Left cardiac atrium (tissue), 4 donors: ENCODE results near the gene PSMD5. TPM values are rescaled to one million over a fixed set of nuclear protein-coding genes. Genes with fewer than 3 reads are reported as not detected.

ENCODE experiments used
- ATAC-seq, 2 donors: fragments of 200-7000 bp; cut with Tn5 transposase; one replicate each; pipeline ENCODE4 v1.9.1; 2020; ENCODE audit warnings: mild to moderate bottlenecking in 2 of 2, moderate library complexity in 2 of 2
- DNase-seq: peaks from one replicate; pipeline ENCODE4 v3.0.0-alpha.2; 2020
- intact Hi-C, 2 donors: fragments of 100-400 bp; cut with DNase I; formaldehyde crosslinking; loops; one replicate each; pipeline versions ENCODE4 v1.14.1 to v1.15.1; 2022 to 2023
- total RNA-seq, 2 donors: library from RNA; stranded (reverse); fragmentation: NEBNext Ultra II Directional; extraction: Animal tissue kit (Norgen Biotek cat#: 25700); gene quantifications; one replicate each; pipeline ENCODE4 v1.2.1, GENCODE V29; 2021
- donor health status: DM: no; HTN: yes; CAD: no.
- donor health status: DM: no; HTN: yes; CAD: no; lungs with severe emphysema.
- donor health status: DM: yes; HTN: yes; CAD: no.
- donor health status: Dilated cardiomyopathy.

PSMD5 gene
- total RNA-seq, 2 donors from 2014 or later, result 22.5 to 25.9 TPM

DNA sequence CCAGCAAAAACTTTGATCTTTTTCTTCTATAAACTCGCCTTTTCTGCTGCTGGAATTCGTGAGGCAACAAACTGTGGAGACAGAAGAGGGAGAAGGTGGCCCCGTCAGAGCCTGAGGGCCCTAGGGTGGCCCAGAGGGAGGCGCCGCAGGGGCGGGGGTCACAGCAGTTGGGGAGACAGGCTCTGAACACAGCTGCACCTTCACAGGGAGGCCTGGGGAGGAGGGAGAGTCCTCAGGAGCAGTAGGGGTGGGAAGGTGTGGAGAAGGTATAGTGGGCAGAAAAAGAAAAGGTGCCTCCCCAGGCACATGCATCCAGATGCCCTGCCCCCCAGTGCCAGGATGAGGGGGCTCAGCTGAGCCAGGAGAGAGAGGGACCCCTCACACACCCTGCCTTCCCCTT is 19.2 kb upstream of the PSMD5 start:
- ATAC-seq, result no peak
- DNase-seq, result no peak
- intact Hi-C loops, result no loop called here

DNA sequence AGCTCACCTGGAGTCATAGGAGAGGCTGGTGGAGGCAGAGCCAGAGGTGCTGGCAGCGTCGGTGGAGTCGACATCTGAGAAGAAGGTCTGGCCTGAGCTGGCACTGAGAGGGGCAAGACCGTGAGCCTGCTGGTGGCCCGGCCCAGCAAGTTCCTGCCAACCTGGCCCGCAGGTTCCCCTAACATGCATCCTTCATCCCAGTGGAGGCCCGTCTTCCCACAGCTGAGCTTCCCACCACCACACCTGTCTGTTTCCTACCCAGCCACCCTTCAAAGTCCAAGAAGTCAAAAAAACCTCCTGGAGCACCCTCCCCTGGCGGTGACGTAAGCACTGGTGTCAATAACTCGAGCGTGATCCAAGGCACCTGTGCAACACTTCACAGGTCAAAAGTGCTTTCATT is 17.4 kb upstream of the PSMD5 start:
- no peak for DNase-seq
- no peak for ATAC-seq
- intact Hi-C loops, result no loop called here

DNA sequence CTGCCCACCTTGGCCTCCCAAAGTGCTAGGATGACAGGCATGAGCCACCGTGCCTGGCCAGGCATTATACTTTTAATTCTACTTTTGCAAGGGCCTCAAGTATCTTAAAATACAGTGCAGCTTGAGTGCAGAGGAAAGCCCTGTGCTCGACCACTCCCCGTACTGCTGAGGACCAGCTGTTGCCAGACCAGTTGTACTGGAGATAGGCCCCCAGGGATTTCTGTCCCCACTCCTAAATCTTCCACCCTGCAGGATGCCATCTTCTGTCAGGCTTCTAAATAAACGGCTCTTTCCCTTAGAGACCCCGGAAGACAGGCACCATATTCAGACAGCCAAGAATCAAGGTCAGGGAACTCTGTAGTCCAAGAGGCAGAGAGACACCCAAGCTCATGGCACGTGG is 16.6 kb upstream of the PSMD5 start:
- intact Hi-C loops, result no loop called here
- no peak for DNase-seq
- ATAC-seq, result no peak

DNA sequence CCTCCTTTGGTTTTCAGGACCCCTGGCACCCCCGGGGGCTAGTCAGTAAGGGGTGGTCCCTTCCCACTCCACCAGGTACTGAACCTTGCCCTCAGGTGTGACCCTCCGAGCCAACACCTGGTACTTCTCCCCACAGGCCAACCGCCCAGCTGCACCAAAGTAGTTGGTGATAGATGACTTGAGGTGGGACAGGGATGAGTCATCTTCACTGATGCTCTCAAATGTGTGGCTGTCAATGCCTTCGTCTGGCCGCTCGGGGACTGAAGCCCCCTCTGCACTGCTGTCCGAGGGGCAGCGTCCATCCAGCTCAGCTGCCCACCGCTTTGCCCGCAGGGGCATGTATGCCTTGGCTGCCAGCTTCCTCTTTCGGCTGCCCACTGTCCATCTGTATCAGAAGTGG is 15.2 kb upstream of the PSMD5 start:
- no peak for ATAC-seq
- intact Hi-C loops, result no loop called here
- DNase-seq, result no peak

DNA sequence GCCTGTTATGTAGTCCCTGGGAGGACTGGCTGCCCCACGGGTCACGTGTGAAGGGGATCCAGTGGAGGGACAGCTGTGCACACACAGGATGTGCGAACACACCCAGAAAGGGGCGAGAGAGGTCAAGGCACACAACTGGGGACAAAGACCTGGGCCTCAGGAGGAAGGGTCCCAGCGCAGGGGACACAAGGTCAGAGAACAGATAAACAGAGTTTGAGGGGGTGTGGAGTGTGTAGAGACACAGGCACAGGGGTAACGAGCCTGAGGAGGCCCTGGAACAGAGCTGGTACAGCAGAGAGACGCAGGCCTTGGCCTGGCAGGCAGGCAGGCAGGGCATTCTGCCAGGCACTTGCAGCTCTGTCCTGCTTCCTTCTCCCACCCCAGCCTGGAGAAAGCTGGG is 14.8 kb upstream of the PSMD5 start:
- ATAC-seq, result peak in 1 of 2 donors; percentile 9
- no peak for DNase-seq
- intact Hi-C loops, result no loop called here

DNA sequence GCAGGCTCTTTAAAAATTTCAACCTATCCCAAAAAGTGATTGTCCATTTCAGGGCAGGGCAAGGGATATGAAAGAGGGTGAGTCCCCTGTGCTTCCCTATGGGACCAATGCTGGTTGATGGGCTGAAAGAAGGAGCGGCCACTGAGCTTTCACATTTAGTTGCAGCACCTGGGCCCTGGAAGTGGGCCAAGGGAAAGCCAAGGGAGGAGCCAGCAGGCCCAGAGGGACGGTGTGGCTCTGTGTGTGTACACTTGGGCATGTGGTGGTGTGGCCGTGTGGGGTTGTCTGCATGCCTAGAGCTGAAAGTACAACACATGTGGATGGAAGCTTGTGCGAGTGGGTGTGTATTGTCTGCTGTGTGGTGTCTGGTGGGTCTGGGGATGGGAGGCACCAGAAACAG is 14.0 kb upstream of the PSMD5 start:
- no peak for ATAC-seq
- no peak for DNase-seq
- intact Hi-C loops, result no loop called here

DNA sequence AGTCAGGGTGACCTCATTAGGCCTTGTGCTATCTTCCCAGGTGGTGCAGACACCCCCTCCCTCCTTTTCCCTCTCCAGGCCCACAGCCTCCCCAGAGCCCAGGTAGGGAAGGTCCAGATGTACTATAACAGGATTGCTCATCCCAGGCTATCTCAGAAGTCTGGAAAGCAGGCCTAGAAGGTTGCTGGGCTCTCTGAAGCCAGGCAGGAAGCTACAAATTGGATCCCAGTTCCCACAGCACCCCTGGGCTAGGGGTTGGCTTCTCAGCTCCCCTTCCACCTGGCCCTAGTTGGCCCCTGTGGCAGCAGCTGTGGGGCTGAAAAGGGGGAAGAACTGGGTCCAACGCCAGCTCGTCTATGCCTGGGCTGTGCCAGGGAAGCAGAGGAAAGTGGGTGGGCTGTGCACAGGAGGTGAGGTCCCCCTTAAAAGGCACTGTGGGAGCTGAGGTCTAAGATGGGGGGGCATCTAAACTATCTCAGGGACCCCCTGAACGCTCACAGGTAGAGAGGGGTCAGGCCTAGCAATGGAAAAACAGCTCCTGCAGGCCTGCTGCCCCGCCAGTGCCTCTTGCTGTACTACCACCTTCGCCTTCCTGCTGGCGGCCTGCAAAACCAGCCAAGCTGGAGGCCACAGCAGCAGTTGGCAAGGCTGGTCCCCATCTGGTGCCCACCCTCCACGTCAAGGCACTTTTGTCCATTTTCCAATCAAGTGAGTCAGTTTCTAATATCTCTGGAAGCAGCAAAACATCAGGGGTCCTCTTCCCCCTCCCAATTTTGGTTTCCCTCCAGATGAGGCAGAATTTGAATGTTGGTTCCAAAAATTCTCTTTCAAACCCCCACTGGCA is 13.3 kb upstream of the PSMD5 start:
- ATAC-seq (no peak), DNase-seq (no peak)
- intact Hi-C loops, result no loop called here

DNA sequence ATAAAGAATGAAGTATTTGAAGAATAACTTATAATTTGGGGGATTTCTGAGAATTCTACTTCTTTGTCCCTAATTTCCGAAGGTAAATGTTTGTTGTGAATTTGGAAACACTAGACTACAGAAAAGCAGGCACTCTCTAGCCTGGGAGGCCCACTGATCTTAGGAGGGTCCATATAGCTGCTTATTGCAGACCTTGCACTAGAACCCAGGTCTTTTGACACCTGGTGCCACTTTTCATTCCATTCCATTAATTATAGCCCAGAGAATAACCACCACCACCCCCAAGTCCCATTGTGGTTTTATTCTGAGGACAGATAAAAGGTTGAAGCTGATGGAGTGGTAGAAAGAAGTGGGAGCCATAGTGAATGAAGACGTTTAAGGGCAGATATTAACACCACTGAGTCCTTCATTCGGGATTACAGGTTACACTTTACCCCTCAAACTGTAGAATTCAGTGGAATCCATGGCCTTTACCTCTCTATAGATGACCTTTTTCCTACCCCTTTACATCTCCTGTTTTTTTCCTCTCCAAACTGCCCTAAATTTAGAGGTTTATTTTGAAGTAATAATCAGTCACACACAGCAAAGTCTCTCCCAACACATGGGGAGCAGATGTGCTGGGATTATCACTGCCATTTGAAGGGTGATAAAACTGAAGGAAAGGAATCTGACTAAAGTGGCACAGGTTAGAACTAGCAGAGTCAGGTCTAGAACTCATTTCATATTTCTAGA is 12.0 kb upstream of the PSMD5 start:
- no peak for DNase-seq
- intact Hi-C loops, result no loop called here

DNA sequence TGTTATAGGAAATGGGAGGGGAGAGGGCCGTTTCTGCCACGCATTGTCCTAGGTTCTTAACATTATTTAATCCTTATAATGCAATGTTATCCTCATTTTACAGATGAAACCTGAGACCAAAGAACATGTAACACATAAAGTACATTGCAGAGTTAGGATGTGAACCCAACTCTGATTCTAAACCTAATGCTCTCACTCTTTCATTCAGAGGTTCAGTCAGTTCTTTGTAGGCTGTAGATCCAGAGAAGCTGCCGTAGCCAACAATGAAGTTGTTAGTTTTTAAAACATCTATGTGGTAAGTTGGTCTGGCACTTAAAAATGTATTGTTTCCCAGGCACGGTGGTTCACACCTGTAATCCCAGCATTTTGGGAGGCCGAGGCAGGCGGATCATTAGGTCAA is 10.5 kb upstream of the PSMD5 start:
- no peak for DNase-seq
- intact Hi-C loops, result no loop called here
- ATAC-seq, result no peak

More for the DNA sequence above, 12.0 kb upstream of the PSMD5 start:
- ATAC-seq, result no peak

DNA sequence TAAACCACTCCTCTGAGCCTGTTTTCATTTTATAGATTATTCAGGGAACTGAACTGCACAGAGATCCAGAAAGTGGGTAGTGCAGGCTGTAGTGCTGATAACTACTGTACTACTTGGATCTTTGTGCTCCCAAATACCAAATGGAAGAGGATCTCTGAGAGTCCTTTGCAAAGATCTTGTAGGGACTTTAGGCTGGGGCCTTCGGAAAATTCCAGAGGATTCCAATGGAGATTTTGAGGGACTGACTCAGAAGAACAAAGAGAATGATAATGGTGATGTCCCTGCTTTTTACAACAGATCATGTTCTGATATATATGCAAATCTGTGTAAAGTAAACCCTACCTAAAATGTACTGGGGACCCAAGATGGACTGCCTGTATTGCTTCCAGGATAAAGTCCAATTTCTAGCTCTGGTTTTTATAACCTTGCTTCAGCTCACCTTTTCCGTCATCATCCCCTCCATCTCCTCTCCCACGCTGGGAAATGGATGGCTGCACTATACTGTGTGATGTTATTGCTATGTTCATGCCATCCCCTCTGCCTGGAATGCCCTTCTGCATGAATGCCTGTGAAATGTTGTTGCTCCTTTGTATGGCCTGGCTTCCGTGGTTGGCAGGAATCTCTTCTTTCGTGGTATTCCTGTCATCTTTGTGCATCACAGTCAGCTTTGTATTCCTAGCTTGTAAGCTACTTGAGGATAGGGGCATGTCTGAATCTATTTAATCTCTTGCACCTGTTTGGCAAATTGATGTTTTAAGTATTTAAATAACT is 9.7 kb upstream of the PSMD5 start:
- no peak for ATAC-seq
- intact Hi-C loops, result no loop called here
- DNase-seq, result no peak

DNA sequence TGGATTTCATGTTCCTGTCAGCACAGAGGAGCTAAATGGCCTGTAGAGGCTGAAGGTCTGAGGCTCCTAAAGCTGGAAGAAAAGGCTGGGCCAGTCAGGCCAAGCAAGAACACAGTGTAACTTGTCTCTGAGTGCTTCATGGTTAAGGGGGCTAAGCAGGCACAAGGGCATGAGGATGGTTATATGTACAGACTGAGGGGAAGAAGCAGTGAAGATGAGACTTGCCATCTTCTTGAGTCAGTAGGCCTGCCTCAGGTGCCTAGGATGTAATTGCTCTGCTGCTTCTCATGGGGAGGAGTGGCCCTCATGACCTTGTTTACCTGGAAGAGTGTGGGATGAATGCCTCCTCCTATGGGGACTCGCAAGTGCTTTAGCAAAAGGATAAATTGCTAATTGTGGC is 8.7 kb upstream of the PSMD5 start:
- ATAC-seq, result no peak
- DNase-seq, result no peak
- intact Hi-C loops, result no loop called here

DNA sequence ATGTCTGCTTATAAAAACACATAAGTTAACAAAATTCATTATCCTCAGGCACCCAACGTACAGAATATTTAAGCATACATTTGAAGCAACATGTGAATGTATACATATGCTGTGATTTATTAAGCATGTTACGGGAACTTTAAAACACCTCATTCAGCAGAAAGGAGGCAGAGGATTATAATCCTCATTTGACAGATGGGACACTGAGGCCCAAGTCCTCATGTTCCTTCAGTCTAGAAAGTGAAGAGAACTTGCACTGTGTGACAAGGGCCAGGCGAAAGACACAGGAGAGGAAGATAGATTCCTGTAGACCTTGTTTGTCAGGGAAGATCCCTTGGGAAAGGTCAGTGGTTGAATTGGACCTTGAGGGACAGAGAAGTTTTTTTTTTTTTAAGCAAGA is 7.6 kb upstream of the PSMD5 start:
- DNase-seq (no peak), ATAC-seq (no peak)
- intact Hi-C loops, result no loop called here

DNA sequence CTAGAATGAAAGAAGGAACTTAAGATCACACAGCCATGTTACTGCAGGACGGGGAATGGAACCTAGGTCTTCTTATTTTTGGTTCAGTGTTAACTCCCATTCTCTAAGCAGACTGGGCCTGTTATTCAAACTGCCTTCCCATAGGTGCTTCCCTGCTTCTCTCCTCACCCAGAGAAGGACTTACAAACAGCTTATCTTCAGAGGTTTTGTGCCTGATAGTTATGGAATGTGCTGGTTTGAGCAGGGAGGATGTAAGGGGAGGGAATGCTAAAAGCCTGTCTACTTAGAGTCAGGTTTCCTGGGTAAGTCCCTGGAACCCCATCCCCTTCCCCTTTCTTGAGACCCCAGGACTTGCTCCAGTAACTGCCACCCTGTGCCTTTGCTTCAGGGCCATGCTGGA is 4.2 kb upstream of the PSMD5 start:
- no peak for DNase-seq
- no peak for ATAC-seq
- intact Hi-C loops, result no loop called here

DNA sequence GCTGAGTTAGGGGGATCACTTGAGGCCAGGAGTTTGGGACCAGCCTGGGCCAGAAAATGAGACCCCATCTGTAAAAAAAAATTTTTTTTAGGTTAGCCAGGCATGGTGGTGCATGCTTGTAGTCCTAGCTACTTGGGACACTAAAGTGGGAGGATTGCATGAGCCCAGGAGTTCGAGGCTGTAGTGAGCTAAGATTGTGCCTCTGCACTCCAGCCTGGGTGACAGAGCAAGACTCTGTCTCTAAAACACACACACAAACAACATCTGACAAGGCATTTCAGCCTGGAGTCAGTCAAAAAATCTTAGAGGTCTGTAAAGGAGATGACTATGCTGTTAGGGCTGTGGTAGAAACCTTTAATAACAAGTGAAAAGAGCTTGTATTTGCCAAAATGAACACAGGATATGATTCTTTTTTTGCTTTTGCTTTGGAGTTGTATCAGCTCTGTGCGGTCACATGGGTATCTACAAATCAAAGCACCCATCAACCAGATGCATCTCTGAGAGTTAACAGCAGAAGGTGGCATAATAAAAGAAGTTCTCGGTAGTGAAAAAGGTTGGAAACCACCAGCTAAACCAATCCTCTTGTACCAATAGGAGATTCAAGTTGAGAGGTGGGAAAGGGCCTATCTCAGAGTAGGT is 3.6 kb upstream of the PSMD5 start:
- no peak for DNase-seq
- intact Hi-C loops, result no loop called here
- ATAC-seq, result no peak

DNA sequence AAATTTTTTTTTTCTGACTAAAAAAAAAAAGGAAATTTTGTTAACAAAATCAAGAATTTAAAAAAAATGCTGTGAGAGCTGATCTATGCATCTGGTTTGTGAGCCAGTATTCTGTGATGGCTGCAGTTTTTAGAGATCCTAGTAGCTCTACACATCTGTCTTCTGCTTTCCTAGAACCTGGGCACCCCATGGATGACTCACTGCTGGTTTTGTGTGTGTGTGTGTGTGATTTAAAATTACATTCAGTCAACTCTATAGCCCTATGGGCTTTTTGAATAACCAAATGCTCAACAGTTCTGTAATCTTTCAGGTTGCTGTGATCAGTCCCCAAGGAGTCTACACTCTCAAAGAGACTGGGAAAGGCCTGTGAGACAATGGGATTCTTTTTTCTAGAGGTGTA is 2.5 kb upstream of the PSMD5 start:
- ATAC-seq (no peak), DNase-seq (no peak)
- intact Hi-C loops, result no loop called here

DNA sequence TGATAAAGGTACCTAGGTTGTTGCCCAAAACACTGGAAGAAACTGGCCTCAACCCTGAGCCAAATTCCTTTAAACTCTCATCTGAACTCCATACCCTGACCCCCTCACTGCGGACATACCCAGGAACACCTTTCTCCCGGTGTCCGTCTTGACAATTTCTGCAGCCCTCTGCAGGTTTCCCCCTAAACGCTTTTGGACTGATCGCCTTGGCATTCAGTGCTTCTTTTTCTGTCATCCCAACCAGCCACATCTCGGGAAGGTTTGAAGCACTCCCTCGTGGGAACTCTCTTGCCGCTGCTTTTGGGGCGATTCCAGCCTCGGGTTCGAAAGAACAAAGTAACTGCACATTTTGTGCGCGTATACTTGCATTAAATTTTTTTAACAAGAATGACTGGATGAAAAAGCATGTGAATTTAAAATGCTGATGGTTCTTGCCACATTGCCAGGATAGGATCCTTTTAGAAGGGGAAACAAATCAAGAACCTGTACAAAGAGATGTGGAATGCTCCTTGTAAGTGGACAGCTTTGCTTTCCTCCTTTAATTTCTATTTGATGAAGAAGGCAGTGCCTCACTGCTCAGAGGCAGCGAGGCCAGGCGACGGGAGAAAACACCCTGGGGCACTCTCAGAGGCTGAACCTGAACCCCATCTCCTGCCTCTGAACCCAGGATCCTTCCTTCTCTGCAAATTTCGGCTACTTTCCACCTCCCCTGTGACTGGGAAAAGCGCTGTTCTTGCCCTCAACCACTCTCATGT is 615 bp downstream of the PSMD5 start:
- ATAC-seq (peak; percentile 7 to 18), DNase-seq (no peak)
- intact Hi-C loops, result loop anchor here in 1 of 2 donors (5.0 kb wide), 1 partner anchor 50 kb away; the partner anchor contains the start of gene FBXW2

DNA sequence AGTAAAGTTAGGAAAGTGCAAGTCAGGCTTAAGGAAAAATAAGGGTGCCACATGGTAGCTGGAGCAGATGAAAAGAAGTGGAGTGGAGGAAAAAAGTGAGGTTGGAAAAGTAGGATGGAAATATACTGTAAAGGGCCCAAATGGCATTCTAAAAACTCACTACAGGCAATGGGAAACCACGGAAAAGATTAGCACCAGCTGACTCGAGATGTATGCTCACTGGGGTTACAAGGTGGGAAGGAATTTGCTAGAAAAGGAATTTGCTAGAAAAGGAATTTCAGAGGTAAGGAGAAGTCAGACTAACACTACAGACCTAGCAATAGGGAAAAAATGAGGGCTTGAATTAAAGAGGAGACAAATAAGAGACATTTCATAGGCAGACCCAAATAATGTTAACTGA is 3.6 kb downstream of the PSMD5 start:
- DNase-seq (no peak), ATAC-seq (no peak)
- intact Hi-C loops, result no loop called here

DNA sequence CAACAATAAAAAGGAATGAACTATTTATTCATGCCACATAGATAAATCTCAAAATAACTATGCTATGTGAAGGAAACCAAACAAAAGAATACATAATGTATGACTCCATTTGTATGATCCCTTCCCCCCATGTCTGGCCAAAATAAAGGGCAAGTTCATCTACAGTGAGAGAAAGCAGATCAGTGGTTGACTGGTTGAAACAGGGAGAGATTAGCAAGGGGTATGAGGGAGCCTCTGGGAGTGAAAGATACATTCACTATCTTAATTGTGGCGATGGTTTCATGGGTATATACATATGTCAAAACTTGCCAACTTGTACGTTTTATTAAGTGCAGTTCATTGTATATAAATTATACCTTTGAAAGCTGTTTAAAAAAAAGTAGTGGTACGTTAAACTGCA is 4.8 kb downstream of the PSMD5 start:
- DNase-seq (no peak), ATAC-seq (no peak)
- intact Hi-C loops, result no loop called here

DNA sequence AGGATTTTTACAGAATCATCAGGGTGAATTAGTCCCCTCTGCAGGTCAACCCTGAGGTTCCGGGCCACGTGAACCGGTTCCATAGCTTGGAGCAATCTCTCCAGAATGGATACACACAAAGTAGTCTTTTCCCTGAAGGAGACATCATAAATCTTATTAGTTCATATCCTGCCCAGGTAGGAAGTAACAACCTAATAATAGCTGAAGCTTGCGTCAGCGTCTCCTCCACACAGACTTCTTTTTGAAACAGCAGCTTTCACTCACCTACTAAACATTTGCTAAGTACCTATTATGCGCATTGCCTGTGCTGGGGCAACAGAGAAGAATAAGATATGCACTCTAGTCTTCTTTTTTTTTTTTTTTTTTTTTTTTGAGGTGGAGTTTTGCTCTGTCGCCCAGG is 9.4 kb downstream of the PSMD5 start:
- ATAC-seq, result no peak
- intact Hi-C loops, result no loop called here
- DNase-seq, result no peak
